GM21423 (cell line): ENCODE results near the gene SLC30A2.

Experiments
- ATAC-seq: cut with Tn5 transposase; IDR thresholded peaks from one replicate; pipeline ENCODE4 v1.9.1; 2021; ENCODE audit warnings: mild to moderate bottlenecking, moderate library complexity; ENCODE audit not compliant: unreplicated experiment

SLC30A2 gene

GRCh38 chr1:26043765-26044164 is 2.2 kb downstream of the SLC30A2 start:
- ATAC-seq = no peak

GRCh38 chr1:26041978-26042377 is 3.9 kb downstream of the SLC30A2 start:
- ATAC-seq = no peak

GRCh38 chr1:26041401-26041800 is 4.5 kb downstream of the SLC30A2 start:
- no peak for ATAC-seq

GRCh38 chr1:26038904-26039303 is 7.0 kb downstream of the SLC30A2 start:
- no peak for ATAC-seq

DNA sequence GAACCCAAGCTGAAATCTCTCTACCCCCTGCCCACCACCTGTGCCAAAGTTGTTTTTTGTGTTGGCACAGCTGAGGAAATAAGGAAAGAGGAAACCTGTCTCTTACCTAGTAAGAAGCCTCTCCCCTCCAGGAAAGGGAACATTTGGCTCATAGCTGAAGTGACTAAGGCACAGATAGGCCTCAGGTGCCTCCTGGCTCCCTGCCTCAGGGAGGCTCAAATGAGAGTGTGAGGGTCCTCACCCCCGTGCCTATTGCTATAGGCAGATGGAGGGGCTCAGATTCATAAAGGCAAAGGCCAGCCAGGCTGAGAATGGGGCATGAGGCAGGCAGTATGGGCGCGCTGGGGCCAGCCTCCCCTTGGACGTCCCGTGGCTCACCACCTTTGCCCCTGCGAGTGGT is 7.4 kb downstream of the SLC30A2 start:
- no peak for ATAC-seq

DNA sequence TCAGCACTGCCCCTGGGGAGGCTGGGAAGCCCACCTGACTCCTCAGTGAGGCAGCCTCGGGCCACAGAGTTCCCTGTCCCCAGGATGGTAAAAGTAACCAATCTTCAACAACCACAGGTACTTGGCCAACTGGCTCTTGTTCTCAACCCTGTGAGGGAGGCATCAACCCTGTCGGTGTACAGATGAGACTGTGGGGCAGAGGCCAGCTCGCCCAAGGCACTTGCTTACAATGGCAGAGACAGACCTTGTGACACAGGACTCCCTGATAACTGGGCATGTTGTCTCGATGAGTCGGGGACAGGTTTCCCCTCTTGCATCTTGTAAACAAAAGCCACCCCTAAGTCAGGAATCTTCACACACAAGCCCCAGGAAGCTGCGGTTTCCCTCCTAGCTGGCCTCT is 8.0 kb downstream of the SLC30A2 start:
- ATAC-seq = no peak

GRCh38 chr1:26036756-26037281 is 9.1 kb downstream of the SLC30A2 start:
- no peak for ATAC-seq

DNA sequence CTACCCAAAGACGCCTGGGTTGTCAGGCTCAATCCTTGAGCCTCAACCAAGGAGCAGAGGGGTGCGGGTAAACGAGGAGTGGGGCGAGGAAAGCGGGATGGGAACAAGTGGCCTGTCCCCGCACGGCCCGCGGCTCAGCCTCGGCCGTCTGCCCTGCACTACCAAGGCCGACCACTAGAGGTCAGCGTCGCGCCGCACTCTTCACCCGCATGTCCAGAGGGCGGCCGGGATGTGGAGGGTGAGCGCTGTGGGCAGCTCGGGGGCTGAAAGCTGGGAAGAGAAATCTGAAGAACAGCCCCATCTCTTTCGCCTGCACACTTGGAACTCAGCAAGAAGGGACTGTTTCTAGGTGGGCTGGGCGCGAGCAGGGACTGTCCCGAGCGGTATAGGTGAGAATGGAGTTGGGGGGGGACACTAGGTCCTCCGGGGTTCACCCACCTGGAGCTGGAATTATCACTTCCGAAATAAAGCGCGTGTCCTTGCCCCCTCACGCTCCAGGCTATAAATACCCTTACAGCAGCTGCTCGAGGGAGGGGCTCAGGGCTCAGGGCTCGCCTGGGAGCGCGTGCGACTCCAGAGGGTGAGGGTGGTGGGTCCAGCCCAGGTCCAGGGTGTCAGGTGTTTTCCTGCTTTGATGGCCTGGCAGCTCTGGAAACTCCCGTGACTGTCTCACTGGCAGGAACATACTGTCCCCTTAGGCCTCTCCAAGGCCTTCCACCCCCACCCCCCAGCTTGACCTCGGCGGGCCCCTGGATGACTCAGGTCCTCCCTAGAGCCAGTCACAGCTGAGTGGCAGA is 9.8 kb downstream of the SLC30A2 start:
- peak; percentile 60 for ATAC-seq

- ATAC-seq = peak; percentile 84
Measured at GRCh38 chr1:26035203-26035958, 10.5 kb downstream of the SLC30A2 start.

DNA sequence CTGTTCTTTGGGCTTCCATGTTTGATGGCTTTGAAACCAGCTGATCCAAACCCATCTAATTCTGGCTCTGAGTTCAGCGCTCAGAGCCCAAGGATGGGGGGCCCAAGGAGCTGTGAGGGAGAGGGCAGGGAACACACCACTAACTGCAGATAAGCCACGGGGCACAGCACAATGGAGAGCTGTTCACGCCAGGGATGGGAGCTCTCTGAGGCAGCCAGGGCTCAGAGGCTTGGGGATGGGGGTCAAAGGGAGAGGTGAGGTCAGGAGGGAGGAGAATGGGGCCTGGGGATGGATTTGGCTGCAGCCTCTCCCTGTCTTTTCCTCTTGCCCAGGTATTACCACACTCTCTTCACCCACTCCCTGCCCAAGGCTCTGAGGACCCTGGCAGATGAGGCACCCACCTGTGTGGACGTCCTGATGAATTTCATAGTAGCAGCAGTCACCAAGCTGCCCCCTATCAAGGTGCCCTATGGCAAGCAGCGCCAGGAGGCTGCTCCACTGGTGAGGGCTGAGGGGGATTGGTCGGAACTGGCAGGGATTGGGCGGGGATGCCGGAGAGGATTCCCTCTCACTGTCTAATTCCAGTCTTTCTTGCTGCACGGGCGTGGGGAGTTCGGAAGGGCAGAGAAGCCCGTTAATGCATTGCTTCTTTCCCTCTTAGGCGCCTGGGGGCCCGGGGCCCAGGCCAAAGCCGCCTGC is 11.3 kb downstream of the SLC30A2 start:
- no peak for ATAC-seq

- ATAC-seq = no peak
Measured at GRCh38 chr1:26032656-26033357, 13.1 kb downstream of the SLC30A2 start.

DNA sequence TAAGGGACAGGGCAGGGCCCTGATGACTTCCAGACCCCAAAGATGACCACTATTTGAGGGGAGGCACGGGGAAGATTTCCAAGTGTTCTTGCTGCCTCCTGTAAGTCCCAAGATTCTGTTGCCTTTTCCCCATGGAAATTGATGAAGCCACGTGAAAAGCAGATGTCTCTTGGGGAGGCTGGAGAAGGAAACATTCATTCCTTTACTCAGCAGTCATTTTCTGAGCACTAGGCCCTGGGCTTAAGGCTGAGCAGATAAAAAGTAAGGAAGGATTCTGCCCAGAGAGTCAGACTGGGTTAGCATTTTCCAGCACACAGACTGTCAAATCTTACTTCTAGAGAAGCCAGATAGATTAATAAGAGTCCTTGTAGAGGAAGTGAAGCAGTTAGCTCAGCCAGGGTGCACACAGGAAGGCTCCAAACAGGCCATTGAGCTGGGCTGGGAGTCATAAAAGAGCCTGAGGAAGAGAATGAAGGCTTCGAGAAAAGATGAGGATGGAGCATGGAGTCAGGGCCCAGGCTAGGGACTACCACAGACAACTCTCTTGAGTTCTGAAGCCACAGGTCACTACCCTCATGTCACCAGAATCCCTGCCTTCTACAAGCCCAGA is 14.2 kb downstream of the SLC30A2 start:
- ATAC-seq = no peak

GRCh38 chr1:26031196-26031595 is 14.7 kb downstream of the SLC30A2 start:
- no peak for ATAC-seq

- no peak for ATAC-seq
Measured at GRCh38 chr1:26029864-26030481, 15.9 kb downstream of the SLC30A2 start.

DNA sequence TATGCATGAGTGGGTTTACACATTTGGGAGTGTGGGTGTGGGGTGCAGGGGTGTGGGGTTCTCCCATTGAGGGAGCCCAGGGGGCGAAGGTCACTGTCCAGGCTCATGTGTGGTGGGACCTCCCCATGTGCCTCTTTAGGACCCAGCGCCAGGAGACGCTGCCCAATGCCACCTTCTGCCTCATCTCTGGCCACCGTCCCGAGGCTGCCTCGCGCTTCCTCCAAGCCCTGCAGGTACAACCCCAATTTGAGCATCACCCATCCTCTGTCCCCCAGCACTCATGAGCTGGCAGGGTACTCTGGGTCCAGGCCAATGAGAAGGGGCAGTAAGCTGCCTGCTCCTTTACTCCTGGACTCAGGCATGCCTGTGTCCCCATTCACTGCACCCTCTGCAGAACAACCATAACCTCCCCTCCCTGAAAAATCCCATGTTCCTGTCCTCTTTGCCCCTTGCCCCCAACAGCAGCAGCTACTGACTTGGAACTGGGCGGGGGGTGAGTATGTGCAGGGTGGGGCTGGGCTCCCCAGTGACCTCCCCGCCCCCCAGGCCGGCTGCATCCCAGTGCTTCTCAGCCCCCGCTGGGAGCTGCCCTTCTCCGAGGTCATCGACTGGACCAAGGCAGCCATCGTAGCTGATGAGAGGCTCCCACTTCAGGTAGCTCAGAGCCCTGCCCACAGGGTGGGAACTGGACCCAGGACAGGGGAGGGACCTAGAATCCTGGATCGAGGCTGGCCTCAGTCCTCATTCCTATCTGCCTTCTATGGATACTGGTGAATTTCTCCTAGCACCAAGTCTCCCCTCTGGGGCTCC is 16.7 kb downstream of the SLC30A2 start:
- no peak for ATAC-seq

DNA sequence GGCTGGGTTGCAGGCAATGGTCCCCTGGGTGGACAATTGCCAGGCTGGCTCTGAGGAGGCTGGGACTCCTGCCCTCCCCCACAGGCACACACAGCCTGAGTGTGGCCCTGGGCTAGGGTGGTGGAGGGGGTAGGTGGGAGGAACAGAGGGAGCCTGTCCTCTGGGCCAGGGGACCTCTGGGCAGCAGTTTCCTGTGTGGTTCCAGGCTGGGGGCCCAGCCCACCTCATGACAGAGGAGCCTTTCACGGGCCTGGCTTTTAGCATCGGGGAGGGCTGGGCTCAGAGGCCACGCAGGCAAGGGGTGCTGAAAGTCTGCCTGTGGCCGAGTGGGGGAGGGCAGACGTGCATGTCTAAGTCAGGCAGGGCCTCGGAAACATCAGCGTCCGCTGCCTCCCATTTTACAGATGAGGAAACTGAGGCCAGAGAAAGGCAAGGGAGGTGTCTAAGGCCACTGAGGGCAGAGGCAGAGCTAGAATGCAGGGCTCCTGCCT is 17.4 kb downstream of the SLC30A2 start:
- no peak for ATAC-seq

DNA sequence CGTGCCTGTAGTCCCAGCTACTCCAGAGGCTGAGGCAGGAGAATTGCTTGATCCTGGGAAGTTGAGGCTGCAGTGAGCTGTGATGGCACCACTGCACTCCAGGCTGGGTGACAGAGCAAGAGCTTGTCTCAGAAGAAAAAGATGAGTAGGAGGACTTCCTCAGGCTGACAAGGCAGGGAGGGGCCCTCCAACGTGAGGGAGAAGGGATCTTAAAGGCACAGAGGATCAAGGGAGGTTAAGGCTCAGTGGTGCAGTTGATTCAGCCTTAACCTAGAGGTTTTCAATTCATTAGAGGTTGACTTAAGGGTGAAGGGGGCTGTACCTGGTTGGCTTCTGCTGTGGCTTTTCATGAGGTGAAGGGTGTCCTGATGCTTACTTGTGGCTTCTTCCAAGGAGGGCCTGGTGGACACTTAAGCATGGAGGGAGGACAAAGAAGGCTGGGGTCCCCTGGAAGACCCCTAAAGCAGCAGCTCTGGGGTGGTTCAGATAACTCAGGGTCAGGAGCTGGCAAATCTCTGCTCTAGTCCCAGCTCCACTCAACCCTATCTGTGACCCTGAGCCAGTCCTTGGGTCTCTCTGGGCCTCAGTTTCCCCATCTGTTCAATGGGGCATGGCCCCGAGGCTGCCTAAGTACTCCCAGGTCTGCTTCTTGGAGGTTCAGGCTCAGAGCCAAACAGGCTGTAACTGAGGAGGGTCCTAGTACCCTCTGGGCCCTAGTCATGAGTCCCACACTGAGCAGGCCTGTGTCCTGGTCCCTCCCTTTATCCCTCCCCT is 18.0 kb downstream of the SLC30A2 start:
- ATAC-seq = no peak

DNA sequence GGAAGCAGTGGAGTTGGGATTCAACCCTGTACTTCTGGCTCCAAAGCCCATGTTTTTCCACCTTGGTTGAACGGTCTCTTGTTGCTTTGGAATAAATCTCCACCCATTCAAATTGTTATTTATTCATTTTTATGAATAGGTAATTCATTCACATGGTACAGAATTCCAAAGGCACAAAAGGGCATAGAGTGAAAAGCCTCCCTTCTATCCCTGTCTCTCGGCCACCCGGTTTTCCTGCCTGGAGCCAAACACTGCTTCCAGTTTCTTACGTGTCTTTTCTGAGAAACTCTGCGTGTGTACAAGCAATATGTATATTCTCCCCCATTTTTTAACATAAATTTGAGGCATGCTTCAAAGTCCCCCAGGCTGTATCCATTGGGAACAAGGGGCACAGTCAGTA is 20.4 kb downstream of the SLC30A2 start:
- no peak for ATAC-seq
